Right lobe of liver (tissue), 6 donors: ENCODE data around the gene CACNA1D. TPM values are rescaled to one million over a fixed set of nuclear protein-coding genes. Genes with fewer than 3 reads are reported as not detected.

Experiments used
- ATAC-seq, 4 donors: fragments of 200-7000 bp; cut with Tn5 transposase; one replicate each; pipeline ENCODE4 v1.9.1; 2020; ENCODE audit warnings: mild to moderate bottlenecking in 4 of 4, moderate library complexity in 4 of 4
- DNase-seq, 3 donors: peaks; one replicate each; pipeline ENCODE4 v3.0.0-alpha.2; 2020
- H3K27ac ChIP-seq, 3 donors: fragments of 200-600 bp; one replicate each; pipeline ENCODE4 v1.8.0; 2022
- H3K27me3 ChIP-seq, 2 donors: fragments of 200-600 bp; one replicate each; pipeline ENCODE4 v1.8.0; 2022
- H3K36me3 ChIP-seq, 4 donors: fragments of 200-600 bp; sonication (generic) in 1 of 4; one replicate each; pipeline versions ENCODE4 v1.5.1 to v1.8.0; 2017 to 2022; ENCODE audit warnings: control low read depth in 1 of 4
- H3K4me1 ChIP-seq, 4 donors: fragments of 200-600 bp; sonication (generic) in 1 of 4; one replicate each; pipeline versions ENCODE4 v1.5.1 to v1.8.0; 2017 to 2022; ENCODE audit warnings: control low read depth in 1 of 4
- H3K4me3 ChIP-seq, 3 donors: fragments of 200-600 bp; one replicate each; pipeline ENCODE4 v1.8.0; 2022
- H3K9me3 ChIP-seq, 4 donors: fragments of 200-600 bp; sonication (generic) in 1 of 4; one replicate each; pipeline versions ENCODE4 v1.5.1 to v1.8.0; 2017 to 2022; ENCODE audit warnings: control low read depth in 1 of 4
- CTCF ChIP-seq, 4 donors: fragments of 200-600 bp in 3 of 4; fragments of 450-650 bp in 1 of 4; IDR thresholded peaks; one replicate each; pipeline versions ENCODE4 v1.5.1 to v1.8.0; 2016 to 2022; ENCODE audit warnings: antibody characterized with exemption in 4 of 4, mild to moderate bottlenecking in 2 of 4
- POLR2A ChIP-seq: fragments of 450-650 bp; IDR thresholded peaks from one replicate; pipeline ENCODE4 v1.6.1; 2017; ENCODE audit warnings: antibody characterized with exemption, mild to moderate bottlenecking
- WGBS: methylation state at CpG from one replicate; pipeline ENCODE4 v1.1.6; 2018; ENCODE audit warnings: low coverage, low lambda C conversion rate; ENCODE audit not compliant: insufficient coverage; ENCODE audit errors: missing lambda C conversion rate; 5-methylcytosine and 5-hydroxymethylcytosine counted together
- intact Hi-C, 2 donors: fragments of 100-400 bp; cut with DNase I; formaldehyde crosslinking; loops; one replicate each; pipeline versions ENCODE4 v1.11.2 to v1.14.1; 2022
- total RNA-seq, 6 experiments: library from RNA; depleted of rRNA in 2 of 6; stranded (reverse); fragments of >200 nt in 2 of 6; fragmentation: NEBNext Ultra II Directional in 3 of 6; extraction: Animal tissue kit (Norgen Biotek cat#: 25700) in 3 of 6; gene quantifications; one replicate each; pipeline versions ENCODE4 v1.1.0 to v1.2.4, GENCODE V29; 2016 to 2023
- donor health status: DM: no; HTN: yes; CAD: no.
- donor health status: DM: no; HTN: no; CAD: no.
- donor health status: DM: no; HTN: no; CAD: no.
- donor health status: DM: no; HTN: yes; CAD: no.
- donor health status: DM: no; HTN: yes; CAD: no.

The CACNA1D gene
- total RNA-seq, 6 experiments from 2014 or later = 5.5 to 12.7 (median 9.3) TPM

- intact Hi-C loops = loop anchor here in 1 of 2 donors (10.0 kb wide), 1 partner anchor 401 kb away; no protein-coding TSS in a partner anchor
- Histone ChIP-seq H3K9me3 (no peaks in the 10 kb centered on the region), H3K27me3 (no peaks in the 10 kb centered on the region), H3K27ac (no peak overlapping the region), H3K36me3 (no peaks in the 10 kb centered on the region), H3K4me3 (no peak overlapping the region), H3K4me1 (peaks cover 0 to 20% (median 4%) of the 10 kb centered on the region in 4 donors)
- TF ChIP-seq POLR2A (no peak), CTCF (IDR thresholded peaks at IDR 0.05) (no peak)
- WGBS = 71% methylated on average over 4 of the region's 4 CpGs
- no peak for DNase-seq
- ATAC-seq = no peak
Measured at GRCh38 chr3:53705774-53706173, 211.4 kb downstream of the CACNA1D start.

- Histone ChIP-seq H3K9me3 (no peaks in the 10 kb centered on the region), H3K27me3 (no peaks in the 10 kb centered on the region), H3K4me3 (no peak overlapping the region), H3K36me3 (no peaks in the 10 kb centered on the region), H3K27ac (peak overlapping the region in 2 of 3 donors; percentile 55 to 79), H3K4me1 (peaks cover 0 to 20% (median 4%) of the 10 kb centered on the region in 4 donors)
- TF ChIP-seq CTCF (IDR thresholded peaks at IDR 0.05) = no peak
- TF ChIP-seq POLR2A = no peak
- ATAC-seq = no peak
- intact Hi-C loops = loop anchor here in 1 of 2 donors (10.0 kb wide), 1 partner anchor 402 kb away; no protein-coding TSS in a partner anchor
- no peak for DNase-seq
Measured at GRCh38 chr3:53707222-53707621, 212.8 kb downstream of the CACNA1D start.

GRCh38 chr3:53708001-53708621 lies 213.7 kb downstream of the CACNA1D start:
- peak; percentile 63 to 86 (median 82) for DNase-seq
- peak in 2 of 4 donors; percentile 5 to 18 for TF ChIP-seq CTCF (IDR thresholded peaks at IDR 0.05)
- TF ChIP-seq POLR2A = peak; percentile 31
- Histone ChIP-seq H3K9me3 (no peaks in the 10 kb centered on the region), H3K27me3 (no peaks in the 10 kb centered on the region), H3K36me3 (no peaks in the 10 kb centered on the region), H3K4me1 (peaks cover 0 to 20% (median 4%) of the 10 kb centered on the region in 4 donors), H3K4me3 (peak overlapping the region in 1 of 3 donors; percentile 7), H3K27ac (peak overlapping the region in 2 of 3 donors; percentile 55 to 79)
- intact Hi-C loops = loop anchor here in 1 of 2 donors (10.0 kb wide), 1 partner anchor 403 kb away; no protein-coding TSS in a partner anchor
- peak; percentile 85 to 89 (median 88) for ATAC-seq
- 18% methylated on average over 4 of the region's 4 CpGs for WGBS

GRCh38 chr3:53709256-53709655 lies 214.8 kb downstream of the CACNA1D start:
- Histone ChIP-seq H3K27me3 (no peaks in the 10 kb centered on the region), H3K27ac (no peak overlapping the region), H3K36me3 (no peaks in the 10 kb centered on the region), H3K4me3 (no peak overlapping the region), H3K4me1 (peaks cover 0 to 20% (median 4%) of the 10 kb centered on the region in 4 donors), H3K9me3 (no peaks in the 10 kb centered on the region)
- no peak for DNase-seq
- no peak for ATAC-seq
- WGBS = 81% methylated on average over 3 of the region's 6 CpGs
- no peak for TF ChIP-seq POLR2A
- no peak for TF ChIP-seq CTCF (IDR thresholded peaks at IDR 0.05)
- intact Hi-C loops = loop anchor here in 1 of 2 donors (10.0 kb wide), 1 partner anchor 404 kb away; no protein-coding TSS in a partner anchor
